ENCODE results near the gene CFAP99. TPM values are rescaled to one million over a fixed set of nuclear protein-coding genes. Genes with fewer than 3 reads are reported as not detected.

CFAP99 gene
- total RNA-seq, 3 donors from 2014 or later, result not detected

GRCh38 chr4:2510351-2511259, 91.8 kb downstream of the CFAP99 start:
- H3K4me3 Mint-ChIP-seq, result no peak overlapping the region
- no peaks in the 10 kb centered on the region for H3K9me3 Mint-ChIP-seq
- peaks cover 14% of the 10 kb centered on the region for H3K4me1 Mint-ChIP-seq (ENCODE audit: low read depth)
- H3K36me3 Mint-ChIP-seq (ENCODE audit: insufficient read depth), result peaks cover 37% of the 10 kb centered on the region
- ATAC-seq (no peak), DNase-seq (no peak)
- no peaks in the 10 kb centered on the region for H3K27me3 Mint-ChIP-seq (ENCODE audit: low read depth)

- H3K36me3 Mint-ChIP-seq (ENCODE audit: insufficient read depth), result peaks cover 42% of the 10 kb centered on the region
- DNase-seq, result no peak
- no peaks in the 10 kb centered on the region for H3K27me3 Mint-ChIP-seq (ENCODE audit: low read depth)
Observed at GRCh38 chr4:2511645-2512131, 92.9 kb downstream of the CFAP99 start.

More at GRCh38 chr4:2511645-2512131, 92.9 kb downstream of the CFAP99 start:
- Mint-ChIP-seq H3K4me3 (no peak overlapping the region), H3K4me1 (ENCODE audit: low read depth) (peaks cover 14% of the 10 kb centered on the region), H3K9me3 (no peaks in the 10 kb centered on the region)
- ATAC-seq, result peak in 1 of 2 donors; percentile 19

Other genes with a start within 250 kb of the CFAP99 start
- 10 to 100 TPM; 20.6 to 24.1 (median 22.5) TPM for gene HAUS3, start 176.8 kb upstream of the CFAP99 start, total RNA-seq
- 1 to 10 TPM in 1 of 3 donors, under 1 TPM in 2; 0.61 to 2.3 (median 0.90) TPM for gene POLN, start 176.8 kb upstream of the CFAP99 start, total RNA-seq
- gene MXD4, start 156.8 kb upstream of the CFAP99 start, total RNA-seq, result 1 to 10 TPM; 5.1 to 6.3 (median 5.4) TPM
- gene ZFYVE28, start 310 bp upstream of the CFAP99 start, total RNA-seq, result 10 to 100 TPM in 1 of 3 donors, 1 to 10 TPM in 2; 7.0 to 10.1 (median 7.1) TPM
- 100 to 1,000 TPM in 1 of 3 donors, 10 to 100 TPM in 2; 96.7 to 105 (median 97.4) TPM for gene RNF4, start 50.2 kb downstream of the CFAP99 start, total RNA-seq
- 10 to 100 TPM; 24.7 to 25.3 (median 24.9) TPM for gene FAM193A, start 117.7 kb downstream of the CFAP99 start, total RNA-seq

Data from activated T-cell treated with anti-CD3 and anti-CD28 coated beads, Interleukin-2, amount 50 U/mL, for 4 hours (primary cell).